AG08395 (cell line): Measurements from ENCODE around the gene RNF11.
"Not testable (repeated sequence)": the region's sequence is repeated elsewhere in the genome, so short reads cannot be mapped to it uniquely, and the experiment has no call there.

ENCODE experiments used
- DNase-seq: peaks from one replicate; pipeline ENCODE4 v3.0.0; 2012; ENCODE audit warnings: mixed read lengths, low spot score

The RNF11 gene

GRCh38 chr1:51235673-51236530, at the start of gene RNF11:
Gene RNF11 (plus strand): TSS chr1:51236273. CDS start chr1:51236757, 484 bp downstream.
- DNase-seq = peak; percentile 94

GRCh38 chr1:51188230-51188629, 47.8 kb upstream of the RNF11 start:
- DNase-seq = no peak

- peak; percentile 81 for DNase-seq
Measured at GRCh38 chr1:51189421-51190073, 46.5 kb upstream of the RNF11 start.

GRCh38 chr1:51190961-51191360, 45.1 kb upstream of the RNF11 start:
- DNase-seq = no peak

GRCh38 chr1:51192213-51192843, 43.7 kb upstream of the RNF11 start:
- DNase-seq = peak; percentile 79

GRCh38 chr1:51193564-51193963, 42.5 kb upstream of the RNF11 start:
- DNase-seq = no peak

- no peak for DNase-seq
Measured at GRCh38 chr1:51203121-51203873, 32.8 kb upstream of the RNF11 start.

- DNase-seq = no peak
Measured at GRCh38 chr1:51203874-51204245, 32.2 kb upstream of the RNF11 start.

- DNase-seq = no peak
Measured at GRCh38 chr1:51210055-51210454, 26.0 kb upstream of the RNF11 start.

GRCh38 chr1:51210676-51211075, 25.4 kb upstream of the RNF11 start:
- DNase-seq = no peak

GRCh38 chr1:51214615-51215131, 21.4 kb upstream of the RNF11 start:
- DNase-seq = peak; percentile 71

- no peak for DNase-seq
Measured at GRCh38 chr1:51215169-51215568, 20.9 kb upstream of the RNF11 start.

- no peak for DNase-seq
Measured at GRCh38 chr1:51216631-51217030, 19.4 kb upstream of the RNF11 start.

- DNase-seq = no peak
Measured at GRCh38 chr1:51217101-51217500, 19.0 kb upstream of the RNF11 start.

GRCh38 chr1:51218570-51218969, 17.5 kb upstream of the RNF11 start:
- no peak for DNase-seq

- DNase-seq = no peak
Measured at GRCh38 chr1:51219022-51219421, 17.1 kb upstream of the RNF11 start.

- not testable (repeated sequence) for DNase-seq
Measured at GRCh38 chr1:51221529-51221928, 14.5 kb upstream of the RNF11 start.

- DNase-seq = no peak
Measured at GRCh38 chr1:51222136-51222787, 13.8 kb upstream of the RNF11 start.

GRCh38 chr1:51222809-51223208, 13.3 kb upstream of the RNF11 start:
- DNase-seq = no peak

GRCh38 chr1:51224255-51224654, 11.8 kb upstream of the RNF11 start:
- no peak for DNase-seq

- not testable (repeated sequence) for DNase-seq
Measured at GRCh38 chr1:51227231-51227960, 8.7 kb upstream of the RNF11 start.
